Measurements from ENCODE around the gene ICA1L.
"Not testable (repeated sequence)": the region's sequence is repeated elsewhere in the genome, so short reads cannot be mapped to it uniquely, and the experiment has no call there.

ICA1L gene

DNA sequence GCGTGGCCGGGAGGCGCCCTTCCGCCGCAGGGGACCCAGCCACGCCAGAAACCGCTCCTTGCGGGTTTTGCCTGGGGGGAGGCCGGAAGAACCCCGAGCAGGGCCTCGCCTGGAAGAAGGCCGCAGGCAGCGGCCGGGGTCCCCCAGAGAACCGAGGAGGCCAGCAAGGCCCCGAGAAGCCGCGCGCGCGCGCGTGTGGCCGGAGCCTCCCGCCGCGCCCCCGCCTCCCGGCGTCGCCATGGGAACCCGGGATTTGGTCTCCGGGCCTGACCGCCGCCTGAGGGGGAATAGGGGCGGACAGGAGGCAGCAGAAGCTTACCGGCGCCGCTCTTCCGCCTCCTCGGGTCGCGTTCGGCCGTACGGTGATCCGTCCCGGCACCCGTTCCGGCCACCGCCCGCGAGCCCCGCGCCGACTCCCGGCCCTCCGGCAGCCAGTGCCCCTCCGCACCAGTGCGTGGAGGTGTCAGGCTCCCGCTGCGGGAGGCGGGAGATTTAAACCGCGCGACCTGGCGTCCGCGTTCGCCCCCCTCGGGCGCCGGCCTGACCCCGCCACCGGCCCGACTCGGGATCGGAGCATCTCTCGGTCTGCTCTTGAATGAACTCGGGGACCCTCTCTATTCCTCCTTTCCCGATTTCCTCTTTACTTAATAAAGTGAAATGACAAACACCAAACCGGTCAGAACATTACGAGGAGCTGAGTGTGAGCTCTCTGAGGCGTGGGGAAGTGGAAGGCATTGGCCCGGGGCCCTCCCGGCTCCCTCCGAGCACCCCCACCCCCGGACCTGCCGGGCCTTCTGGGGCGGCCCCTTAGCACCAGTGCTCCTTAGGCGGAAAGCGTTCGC lies at the start of gene ICA1L:
Gene ICA1L (minus strand): TSS at position 467 of the 842 bp plus-strand sequence. CDS start 42,757 bp downstream, outside the sequence.
- peak; percentile 40 to 44 for DNase-seq (ENCODE audit: low read depth in 2 of 2)

DNA sequence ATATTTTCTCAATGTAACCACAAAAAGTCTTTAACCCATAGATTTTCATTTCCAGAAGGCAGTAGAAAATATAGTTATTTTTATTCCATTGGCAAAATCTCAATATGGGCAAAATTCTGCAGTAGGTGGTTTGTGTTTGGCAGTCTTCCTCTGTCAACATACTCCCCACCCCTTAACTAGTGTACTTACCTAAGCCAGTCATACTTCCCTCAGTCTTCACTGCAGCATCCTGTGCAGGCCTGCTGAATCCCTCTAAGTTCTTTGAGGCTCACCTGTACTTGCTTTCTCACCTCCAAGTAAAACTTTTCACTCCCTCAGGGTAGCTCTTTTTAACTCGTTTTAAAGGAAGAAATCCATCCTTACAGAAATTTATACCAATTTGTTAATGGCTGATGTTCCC lies 47.3 kb upstream of the ICA1L start:
- DNase-seq (ENCODE audit: low read depth in 2 of 2) = no peak

DNA sequence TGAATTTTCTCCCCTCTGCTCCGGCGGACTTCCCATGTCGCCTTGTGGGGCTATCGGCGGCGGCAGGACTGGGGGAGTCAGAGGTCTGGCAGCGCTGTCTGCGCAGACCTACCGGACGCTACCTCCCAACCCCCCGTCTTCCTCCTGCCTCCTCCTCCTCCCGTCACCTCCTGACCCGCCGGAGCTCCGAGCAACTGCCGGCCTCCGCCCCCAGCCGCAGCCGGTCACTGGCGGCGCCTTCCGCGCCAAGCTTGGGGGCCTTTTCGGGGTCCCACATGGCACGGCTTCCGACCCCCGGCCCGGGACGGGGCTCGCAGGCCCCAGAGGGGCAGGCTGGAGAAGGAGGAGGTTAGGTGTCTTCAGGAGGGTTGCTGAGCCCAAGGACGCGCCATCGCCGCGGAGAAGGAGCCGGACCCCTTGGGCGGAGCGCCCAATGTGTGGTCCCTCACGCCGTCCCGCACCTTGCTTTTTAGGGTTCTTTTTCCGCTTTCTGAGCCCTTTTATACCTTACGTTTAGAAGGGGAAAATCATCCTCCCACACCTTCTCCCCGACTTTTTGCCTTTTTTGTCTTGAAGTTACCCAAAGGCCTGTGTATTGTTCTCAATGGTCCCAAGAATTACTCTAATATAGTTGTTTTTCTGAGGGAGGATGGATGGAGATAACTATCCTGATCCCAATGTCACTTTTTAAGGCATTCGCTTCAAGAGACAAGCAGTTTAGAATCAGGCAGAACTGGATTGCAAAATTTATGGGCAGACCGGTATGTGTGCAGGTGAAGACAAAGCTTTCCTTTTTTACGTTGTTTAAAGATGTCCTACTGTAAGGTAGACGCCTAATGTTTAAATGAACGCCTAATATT lies 41.0 kb upstream of the ICA1L start:
- DNase-seq (ENCODE audit: low read depth in 2 of 2) = not testable (repeated sequence)

DNA sequence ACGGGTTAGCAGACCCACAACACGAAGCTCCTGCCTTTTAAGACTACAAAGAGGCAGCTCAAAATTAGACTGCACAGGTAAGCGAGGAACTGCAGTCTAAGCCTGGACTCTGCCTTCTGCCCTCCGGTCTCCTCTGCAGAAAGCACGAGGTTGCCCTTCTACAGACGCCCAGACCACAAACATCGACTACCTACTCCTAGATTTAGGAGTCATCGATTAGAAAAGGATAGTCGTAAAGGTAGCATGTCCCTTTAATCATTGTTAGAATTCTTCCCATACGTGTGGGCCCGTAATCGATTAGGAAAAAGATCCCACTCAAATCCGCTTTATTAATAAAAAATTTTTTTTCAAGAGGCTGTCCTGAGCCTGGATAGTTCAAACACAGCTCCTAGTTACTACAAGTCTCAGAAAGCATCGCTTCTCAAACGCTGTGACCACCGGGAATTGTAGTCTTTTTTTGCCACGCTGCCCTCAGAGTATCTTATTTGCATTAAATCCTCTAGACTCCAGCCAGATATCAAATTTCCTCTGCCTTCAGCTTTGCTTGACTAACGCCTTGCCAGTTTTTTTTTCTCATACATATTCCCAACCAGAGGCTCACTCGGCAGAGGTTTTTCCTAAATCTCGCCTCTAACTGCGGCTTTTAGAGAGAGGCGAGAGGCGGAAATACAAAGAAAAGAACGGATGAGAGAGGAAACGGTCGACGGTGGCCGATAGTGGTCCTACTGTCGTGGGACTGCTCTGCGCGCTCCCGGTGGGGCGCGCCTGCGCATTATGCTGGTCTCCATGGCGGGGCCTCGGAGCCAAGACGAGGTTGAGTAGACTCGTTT lies 40.2 kb upstream of the ICA1L start, which contains the start of the genes CARF and WDR12:
Gene CARF (plus strand): TSS at position 764 of the 830 bp plus-strand sequence. CDS start 29,628 bp downstream, outside the sequence.
Gene WDR12 (minus strand): TSS at position 162 of the 830 bp plus-strand sequence. CDS start 197 bp downstream, outside the sequence.
- DNase-seq (ENCODE audit: low read depth in 2 of 2) = peak; percentile 84 to 85

DNA sequence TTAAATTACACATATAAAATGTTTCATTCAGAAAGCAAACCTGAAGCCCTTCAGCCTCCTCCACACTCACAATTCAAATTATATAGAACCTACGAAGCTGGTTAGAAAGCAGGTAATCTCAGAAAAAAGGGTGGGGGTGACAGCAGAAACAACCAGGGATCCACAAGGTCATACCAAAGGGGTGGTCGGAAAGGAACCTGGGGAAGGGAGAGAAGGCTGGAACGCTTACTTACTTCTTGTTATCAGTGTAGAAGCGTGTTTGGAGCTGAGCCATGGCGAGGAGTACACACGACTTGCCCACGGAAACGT lies 39.6 kb upstream of the ICA1L start:
- DNase-seq (ENCODE audit: low read depth in 2 of 2) = no peak

DNA sequence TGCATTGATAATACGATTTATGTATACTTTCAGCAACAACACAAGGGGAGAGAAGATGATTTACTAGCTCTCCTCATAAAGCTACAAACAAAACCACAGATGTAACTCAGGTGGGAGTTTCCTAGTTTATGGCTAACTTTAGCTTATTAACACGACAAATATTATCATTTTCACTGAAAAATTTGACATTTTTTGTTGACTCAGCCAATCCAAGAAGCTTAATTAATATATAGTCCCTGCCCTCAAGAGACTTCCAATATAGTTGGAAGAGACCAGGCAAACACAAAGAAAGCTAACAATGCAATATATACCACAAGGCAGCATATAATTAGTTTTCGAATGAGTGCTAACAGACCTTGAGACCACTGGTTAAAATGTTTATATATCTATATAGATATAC lies 39.1 kb upstream of the ICA1L start:
- DNase-seq (ENCODE audit: low read depth in 2 of 2) = no peak

DNA sequence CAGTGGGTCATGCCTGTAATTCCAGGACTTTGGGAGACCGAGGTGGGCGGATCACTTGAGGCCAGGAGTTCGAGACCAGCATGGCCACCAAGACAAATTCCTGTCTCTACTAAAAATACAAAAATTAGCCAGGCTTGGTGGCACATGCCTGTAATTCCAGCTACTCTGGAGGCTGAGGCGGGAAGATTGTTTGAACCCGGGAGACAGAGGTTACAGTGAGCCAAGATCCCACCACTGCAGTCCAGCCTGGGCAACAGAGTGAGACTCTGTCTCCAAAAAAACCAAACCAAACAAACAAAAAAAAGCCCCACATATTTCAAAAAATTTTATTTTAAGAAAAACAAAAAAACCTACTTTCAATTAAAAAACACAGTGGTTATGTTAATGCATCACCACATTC lies 38.7 kb upstream of the ICA1L start:
- not testable (repeated sequence) for DNase-seq (ENCODE audit: low read depth in 2 of 2)

DNA sequence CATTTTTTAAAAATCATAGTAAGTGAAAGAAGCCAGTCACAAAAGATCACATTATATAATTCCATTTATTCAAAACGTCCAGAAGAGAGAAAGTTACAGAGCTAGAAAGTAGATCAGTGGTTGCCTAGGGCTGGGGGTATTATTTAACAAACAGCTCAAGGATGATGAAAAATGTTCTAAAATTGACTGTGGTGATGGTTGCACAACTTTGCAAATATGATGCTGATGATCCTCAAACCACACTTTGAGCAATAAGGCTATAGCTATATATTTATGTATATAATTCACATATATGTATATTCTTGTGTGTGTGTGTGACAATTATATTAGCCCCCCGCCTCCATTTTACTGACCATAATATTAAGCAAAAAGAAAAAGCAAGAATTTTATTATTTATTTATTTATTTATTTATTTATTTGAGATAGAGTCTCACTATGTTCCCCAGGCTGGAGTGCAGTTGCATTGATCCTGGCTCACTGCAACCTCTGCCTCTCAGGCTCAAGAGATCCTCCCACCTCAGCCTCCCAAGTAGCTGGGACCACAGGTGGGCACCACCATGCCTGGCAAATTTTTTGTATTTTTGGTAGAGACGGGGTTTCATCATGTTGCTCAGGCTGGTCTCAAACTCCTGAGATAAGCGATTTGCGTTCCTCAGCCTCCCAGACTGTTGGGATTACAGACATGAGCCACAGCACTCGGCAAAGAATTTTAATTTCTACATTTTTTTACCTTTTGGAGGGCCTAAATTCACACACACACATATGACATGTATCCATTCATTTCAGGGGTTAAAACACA lies 38.0 kb upstream of the ICA1L start:
- no peak for DNase-seq (ENCODE audit: low read depth in 2 of 2)

DNA sequence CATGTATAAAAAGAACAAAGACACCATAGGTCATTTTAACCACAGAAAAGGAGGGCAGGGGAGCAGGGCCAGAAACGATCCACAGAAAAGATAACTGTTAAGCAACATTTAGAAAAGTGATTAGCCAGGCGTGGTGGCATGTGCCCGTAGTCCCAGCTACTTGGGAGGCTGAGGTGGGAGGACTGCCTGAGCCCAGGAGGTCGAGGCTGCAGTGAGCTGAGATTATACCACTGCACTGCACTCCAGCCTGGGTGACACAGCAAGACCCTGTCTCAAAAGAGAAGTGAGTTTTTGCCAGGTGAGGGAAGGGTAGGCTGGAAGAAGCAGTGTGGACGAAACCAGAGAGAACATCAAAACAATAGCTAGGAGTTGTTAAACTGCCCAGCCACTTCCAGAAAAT lies 36.6 kb upstream of the ICA1L start:
- no peak for DNase-seq (ENCODE audit: low read depth in 2 of 2)

DNA sequence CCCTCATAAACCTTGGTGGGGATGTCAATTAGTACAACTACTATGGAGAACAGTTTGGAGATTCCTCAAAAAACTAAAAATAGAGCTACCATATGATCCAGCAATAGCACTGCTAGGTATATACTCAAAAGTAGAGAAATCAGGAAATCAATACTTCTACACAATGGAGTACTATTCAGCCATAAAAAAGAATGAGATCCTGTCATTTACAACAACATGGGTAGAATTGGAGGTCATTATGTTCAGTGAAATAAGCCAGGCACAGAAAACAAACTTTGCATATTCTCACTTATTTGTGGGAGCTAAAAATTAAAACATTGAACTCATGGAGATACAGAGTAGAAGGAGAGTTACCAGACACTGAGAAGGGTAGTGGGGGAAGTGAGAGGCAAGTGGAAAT lies 33.9 kb upstream of the ICA1L start:
- DNase-seq (ENCODE audit: low read depth in 2 of 2) = not testable (repeated sequence)

DNA sequence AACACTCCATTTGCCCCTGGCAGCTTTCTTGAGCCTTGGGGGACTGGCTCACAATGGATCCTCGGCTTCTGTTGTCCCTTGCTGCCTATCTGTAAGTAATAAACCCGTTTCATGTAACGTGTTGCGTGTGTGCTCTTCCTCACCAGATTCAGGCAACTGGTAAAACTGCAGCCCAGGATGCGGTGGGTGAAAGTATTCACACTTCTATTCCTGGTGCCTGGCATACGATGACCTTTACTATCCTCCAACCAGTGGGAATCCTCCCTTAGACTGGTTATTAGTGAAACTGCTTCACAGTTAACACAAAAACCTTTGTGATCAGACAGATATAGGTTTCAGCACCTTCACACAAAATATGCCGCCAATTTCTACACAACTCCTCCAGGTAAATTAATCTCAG lies 13.6 kb upstream of the ICA1L start:
- no peak for DNase-seq (ENCODE audit: low read depth in 2 of 2)

DNA sequence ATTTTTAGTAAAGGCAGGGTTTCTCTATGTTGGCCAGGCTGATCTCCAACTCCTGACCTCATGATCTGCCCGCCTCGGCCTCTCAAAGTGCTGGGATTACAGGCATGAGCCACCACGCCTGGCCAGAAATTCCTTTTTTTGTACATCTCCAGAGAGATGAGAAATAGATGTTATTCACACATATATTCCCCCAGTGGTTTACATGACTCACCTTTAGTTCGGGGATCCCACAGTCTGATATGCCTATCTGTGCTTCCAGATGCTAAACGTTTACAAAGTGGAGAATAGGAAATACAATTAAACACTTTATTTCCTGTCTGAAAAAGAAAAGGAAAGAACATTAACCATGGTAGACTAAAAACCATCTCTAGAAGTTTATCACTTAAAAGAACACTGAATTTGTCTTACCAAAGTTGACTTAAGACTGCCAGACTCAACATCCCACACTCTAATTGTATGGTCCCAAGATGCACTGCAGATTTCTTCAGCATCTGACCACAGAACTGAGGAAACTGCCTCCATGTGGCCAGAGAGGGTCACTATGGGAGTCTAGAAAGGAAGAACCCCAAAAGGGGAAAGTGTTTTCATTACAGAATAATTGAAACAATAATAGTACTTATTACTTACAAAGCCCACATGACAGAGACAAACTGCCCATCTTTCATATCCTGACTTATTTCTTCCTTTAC lies 12.6 kb upstream of the ICA1L start:
- DNase-seq (ENCODE audit: low read depth in 2 of 2) = no peak

DNA sequence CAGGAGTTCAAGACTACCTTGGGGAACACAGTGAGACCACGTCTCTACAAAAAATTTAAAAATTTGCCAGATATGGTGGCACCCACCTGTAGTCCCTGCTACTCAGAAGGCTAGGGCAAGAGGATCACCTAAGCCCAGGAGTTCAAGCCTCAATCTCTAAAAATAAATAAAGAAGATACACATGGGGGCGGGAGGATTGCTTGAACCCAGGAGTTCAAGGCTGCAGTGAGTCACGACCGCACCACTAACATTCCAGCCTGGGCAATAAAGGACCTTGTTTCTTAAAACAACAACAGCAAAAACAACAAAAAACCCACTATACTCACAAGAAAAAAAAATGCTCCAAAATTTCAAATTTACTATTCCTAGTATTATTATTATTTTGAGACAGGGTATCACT lies 10.0 kb upstream of the ICA1L start:
- no peak for DNase-seq (ENCODE audit: low read depth in 2 of 2)

DNA sequence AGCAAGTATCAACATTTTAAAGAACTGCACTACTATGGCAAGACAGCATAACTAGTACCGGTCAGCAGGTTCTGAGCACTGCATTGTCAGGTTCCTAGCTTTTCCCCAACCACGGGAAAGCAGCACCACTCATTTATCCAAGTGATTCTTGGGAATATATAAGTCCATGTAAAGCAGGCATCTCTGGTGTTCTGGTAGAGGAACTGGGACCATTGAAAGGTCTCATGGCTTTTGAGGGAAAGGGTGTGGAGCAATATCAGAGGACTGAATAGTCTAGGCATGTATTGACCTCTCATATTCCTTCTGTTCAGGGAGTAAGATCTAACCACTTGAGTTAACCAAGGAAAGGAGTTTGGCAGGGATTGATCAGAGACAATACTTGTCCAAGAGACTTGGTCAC lies 6.1 kb upstream of the ICA1L start:
- DNase-seq (ENCODE audit: low read depth in 2 of 2) = no peak

DNA sequence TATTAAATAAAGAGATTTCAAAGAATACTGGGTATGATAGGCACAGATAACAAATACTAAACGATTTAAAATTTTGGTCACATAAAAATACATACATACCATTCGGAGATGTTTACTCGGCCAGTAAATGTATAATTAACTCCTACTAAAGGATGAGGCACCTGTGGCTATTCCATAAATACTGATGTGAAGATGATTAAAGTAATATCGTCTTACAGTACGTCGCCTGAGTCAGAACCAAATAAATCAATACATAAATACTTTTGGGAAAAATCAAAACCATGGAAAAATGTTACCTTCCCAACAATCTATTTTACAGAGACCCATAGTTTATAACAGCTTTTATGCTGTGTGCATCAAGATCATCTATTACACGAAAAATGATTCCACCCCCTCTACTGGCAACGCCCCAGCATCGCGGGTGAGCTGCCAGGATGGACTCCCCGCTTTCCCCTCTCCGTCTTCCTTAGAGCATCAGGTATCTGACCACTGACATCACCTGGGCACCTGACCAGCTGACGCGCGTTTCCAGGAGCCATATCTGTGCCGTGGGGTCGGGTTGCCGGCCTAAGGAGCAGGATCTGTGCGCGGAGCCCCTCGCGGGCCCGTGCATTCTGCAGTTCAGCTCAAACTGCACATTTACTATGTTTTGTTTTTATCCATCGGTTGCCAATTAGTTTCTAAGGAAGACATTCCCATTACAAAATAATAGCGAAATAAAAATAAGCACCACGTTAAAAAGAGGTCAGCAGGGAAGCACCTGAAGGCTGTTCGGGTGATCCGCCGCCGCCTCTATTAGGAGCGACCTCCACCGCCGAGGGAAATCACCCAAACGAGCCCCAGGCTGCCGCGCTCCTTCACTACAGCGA lies 901 bp downstream of the ICA1L start:
- DNase-seq (ENCODE audit: low read depth in 2 of 2) = peak; percentile 36 to 42

DNA sequence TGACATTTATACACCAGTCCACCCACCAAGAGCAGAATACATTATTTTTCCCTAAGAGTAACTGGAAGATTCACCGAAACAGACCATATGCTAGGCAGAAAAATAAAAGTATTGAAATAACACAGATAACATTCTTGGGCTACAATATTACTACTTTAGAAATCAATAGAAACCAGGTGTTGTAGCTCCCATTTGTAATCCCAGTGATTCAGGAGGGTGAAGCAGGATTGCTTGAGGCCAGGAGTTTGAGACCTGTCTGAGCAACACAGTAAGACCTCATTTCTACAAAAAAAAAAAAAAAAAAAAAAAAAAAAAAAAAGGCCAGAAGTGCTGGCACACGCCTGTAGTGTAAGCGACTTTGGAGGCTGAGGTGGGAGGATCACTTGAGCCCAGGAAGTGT lies 9.6 kb downstream of the ICA1L start:
- no peak for DNase-seq (ENCODE audit: low read depth in 2 of 2)

DNA sequence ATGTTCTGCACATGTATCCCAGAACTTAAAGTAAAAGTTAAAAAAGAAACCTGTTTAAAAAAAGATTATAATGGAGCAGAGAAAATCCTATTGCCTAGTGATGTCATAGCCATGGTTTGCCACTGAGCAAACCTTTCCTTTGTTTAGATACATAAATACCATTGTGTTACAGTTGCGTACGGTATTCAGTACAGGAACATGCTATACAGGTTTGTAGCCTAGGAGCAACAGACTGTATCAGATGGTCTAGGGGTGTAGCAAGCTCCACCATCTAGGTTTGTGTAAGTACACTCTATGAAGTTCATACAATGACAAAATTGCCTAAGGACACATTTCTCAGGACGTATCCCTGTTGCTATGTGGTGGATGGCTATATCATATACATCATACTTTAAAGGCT lies 13.0 kb downstream of the ICA1L start:
- DNase-seq (ENCODE audit: low read depth in 2 of 2) = no peak

DNA sequence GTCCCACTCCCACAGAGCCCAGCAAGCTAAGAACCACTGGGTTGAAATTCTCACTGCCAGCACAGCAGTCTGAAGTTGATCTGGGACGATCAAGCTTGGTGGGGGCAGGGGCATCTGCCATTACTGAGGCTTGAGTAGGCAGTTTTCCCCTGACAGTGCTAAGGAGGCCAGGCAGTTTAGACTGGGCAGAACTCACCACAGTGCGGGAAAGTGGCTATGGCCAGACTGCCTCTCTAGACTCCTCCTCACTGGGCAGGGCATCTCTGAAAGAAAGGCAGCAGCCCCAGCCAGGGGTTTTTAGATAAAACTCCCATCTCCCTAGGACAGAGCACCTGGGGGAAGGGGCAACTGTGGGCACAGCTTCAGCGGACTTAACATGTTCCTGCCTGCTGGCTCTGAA lies 22.2 kb downstream of the ICA1L start:
- DNase-seq (ENCODE audit: low read depth in 2 of 2) = not testable (repeated sequence)

DNA sequence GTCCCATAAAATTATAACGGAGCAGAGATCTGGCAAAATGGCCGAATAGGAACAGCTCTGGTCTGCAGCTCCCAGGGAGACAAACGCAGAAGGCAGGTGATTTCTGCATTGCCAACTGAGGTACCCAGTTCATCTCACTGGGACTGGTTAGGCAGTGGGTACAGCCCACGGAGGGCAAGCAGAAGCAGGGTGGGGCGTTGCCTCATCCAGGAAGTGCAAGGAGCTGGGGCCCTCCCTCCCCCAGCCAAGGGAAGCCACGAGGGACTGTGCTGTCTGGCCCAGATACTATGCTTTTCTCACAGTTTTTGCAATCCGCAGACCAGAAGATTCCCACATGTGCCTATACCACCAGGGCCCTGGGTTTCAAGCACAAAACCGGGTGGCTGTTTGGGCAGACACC lies 22.8 kb downstream of the ICA1L start:
- no peak for DNase-seq (ENCODE audit: low read depth in 2 of 2)
